Activated CD4-positive, alpha-beta memory T cell treated with anti-CD3 and anti-CD28 coated beads, Interleukin-2, amount 10 ng/mL, durations not matched to agents 7 days and 5 days (primary cell): ENCODE results near the gene GIMAP2. TPM values are rescaled to one million over a fixed set of nuclear protein-coding genes. Genes with fewer than 3 reads are reported as not detected.
"Not testable (repeated sequence)": the region's sequence is repeated elsewhere in the genome, so short reads cannot be mapped to it uniquely, and the experiment has no call there.

ENCODE experiments used
- CTCF ChIA-PET: fragments of 350-600 bp; sonication (Branson Sonifier 250); formaldehyde crosslinking; loops from one replicate; lab custom pipeline; 2021; ENCODE audit warnings: antibody characterized with exemption, inconsistent platforms; lab: Charles Lee
- POLR2A ChIA-PET: fragments of 350-600 bp; sonication (Branson Sonifier 250); formaldehyde crosslinking; loops from one replicate; lab custom pipeline; 2021; ENCODE audit warnings: antibody characterized with exemption; lab: Charles Lee
- DNase-seq: peaks from one replicate; pipeline ENCODE4 v3.0.0-alpha.2; 2020
- H3K27ac Mint-ChIP-seq: one replicate; pipeline ENCODE4 v1.8.0; 2021; ENCODE audit warnings: mild to moderate bottlenecking, mixed read lengths
- H3K27me3 Mint-ChIP-seq: one replicate; pipeline ENCODE4 v1.8.0; 2021; ENCODE audit warnings: mixed read lengths
- H3K36me3 Mint-ChIP-seq: one replicate; pipeline ENCODE4 v1.8.0; 2021; ENCODE audit warnings: low read depth, mixed read lengths
- H3K4me1 Mint-ChIP-seq: one replicate; pipeline ENCODE4 v1.8.0; 2021; ENCODE audit warnings: mixed read lengths
- H3K4me3 Mint-ChIP-seq: one replicate; pipeline ENCODE4 v1.8.0; 2021; ENCODE audit warnings: mild to moderate bottlenecking, mixed read lengths
- H3K9me3 Mint-ChIP-seq: one replicate; pipeline ENCODE4 v1.8.0; 2021; ENCODE audit warnings: mixed read lengths
- total RNA-seq, 2 experiments: library from RNA; stranded (reverse); gene quantifications; one replicate each; pipeline ENCODE4 v1.2.3, GENCODE V29; 2021

GIMAP2 gene
- total RNA-seq, 2 experiments from 2014 or later, result 113 to 120 TPM

DNA sequence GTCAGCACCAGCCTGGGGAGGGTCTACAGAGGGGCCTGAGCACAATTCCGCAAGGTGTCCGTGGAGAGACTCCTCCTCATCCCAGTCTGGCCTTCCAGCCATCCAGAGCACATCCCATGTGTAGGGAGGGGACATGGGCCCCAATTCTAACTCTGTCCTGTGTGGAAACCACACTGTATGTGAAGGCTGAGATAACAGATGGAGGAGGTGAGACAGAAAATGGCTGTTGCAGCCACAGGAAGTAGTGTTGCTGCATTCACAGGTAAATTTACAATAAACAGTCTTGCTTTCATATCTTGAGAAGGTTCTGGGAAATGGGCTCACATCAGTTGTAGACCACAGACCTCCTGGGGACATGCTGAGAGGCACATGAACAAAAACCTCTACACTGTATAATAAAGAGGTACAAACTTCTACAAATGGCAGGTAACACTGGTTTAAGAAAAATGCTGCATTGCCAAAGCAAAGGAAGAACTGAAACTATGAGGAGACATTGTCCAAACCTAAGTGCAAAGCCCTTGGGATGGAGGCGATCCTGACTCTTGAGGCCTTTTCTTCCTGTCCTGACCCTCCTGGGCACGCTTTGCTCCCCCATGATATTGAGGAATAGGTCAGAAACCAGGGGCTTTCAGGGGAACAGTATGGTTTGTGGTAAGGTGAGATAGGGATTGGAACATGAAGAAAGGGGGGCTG, 21.6 kb upstream of the GIMAP2 start:
- H3K9me3 Mint-ChIP-seq, result peaks cover 3% of the 10 kb centered on the region
- H3K36me3 Mint-ChIP-seq, result peaks cover 41% of the 10 kb centered on the region
- peak overlapping the region; percentile 15 for H3K4me3 Mint-ChIP-seq
- peak overlapping the region; percentile 95 for H3K27ac Mint-ChIP-seq
- peaks cover 82% of the 10 kb centered on the region for H3K4me1 Mint-ChIP-seq
- no peaks in the 10 kb centered on the region for H3K27me3 Mint-ChIP-seq
- DNase-seq, result peak; percentile 72
- CTCF ChIA-PET, result interaction anchor here (0.9 to 1.0 kb wide), 2 partner anchors 22 to 215 kb away, joined by 3 to 5 read pairs; no protein-coding TSS in a partner anchor
- POLR2A ChIA-PET, result interaction anchor here (0.7 to 1.5 kb wide), 7 partner anchors 21 to 214 kb away, joined by 3 to 6 read pairs (median 3); partner anchors contain the start of gene GIMAP2

DNA sequence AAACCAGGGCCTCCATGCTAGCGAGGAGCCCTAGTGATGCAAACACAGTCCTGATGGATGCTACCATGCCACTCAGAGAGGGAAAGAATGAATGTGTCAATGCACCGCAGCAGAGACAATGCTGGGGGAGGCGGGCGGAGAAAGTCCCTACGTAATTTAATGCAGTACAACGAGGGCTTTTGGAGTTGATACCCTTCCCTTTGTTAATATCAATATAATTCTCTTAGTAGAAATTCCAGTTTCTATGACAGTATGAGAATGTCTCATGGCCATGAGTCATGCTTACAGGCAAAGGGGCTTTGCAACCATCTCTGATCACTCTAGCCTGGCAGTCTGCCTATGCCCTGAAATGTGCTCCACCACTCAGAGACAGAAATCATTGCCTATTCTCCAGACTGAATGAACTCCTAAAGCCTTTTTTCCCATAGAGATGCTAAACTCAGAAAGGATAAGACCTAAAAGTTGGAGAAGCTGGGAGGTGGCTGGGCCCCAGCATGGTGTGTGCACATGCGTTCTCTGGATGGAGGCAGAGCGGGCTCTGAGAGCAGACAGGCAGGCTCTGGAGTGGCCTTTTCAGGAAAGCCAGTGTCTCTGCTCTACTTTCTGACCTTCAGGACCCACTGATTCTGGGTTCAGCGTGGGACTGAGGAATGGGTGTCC, 20.3 kb upstream of the GIMAP2 start:
- DNase-seq, result no peak
- Mint-ChIP-seq H3K27ac (peak overlapping the region; percentile 95), H3K4me3 (no peak overlapping the region), H3K9me3 (peaks cover 6% of the 10 kb centered on the region), H3K4me1 (peaks cover 89% of the 10 kb centered on the region), H3K36me3 (peaks cover 39% of the 10 kb centered on the region), H3K27me3 (no peaks in the 10 kb centered on the region)
- ChIA-PET POLR2A (interaction anchor here (0.7 to 4.5 kb wide), 9 partner anchors 21 to 213 kb away, joined by 3 to 30 read pairs (median 5); partner anchors contain the start of genes GIMAP1, GIMAP2, GIMAP4 and GIMAP5), CTCF (interaction anchor here (1.0 kb wide), 1 partner anchor 21 kb away, joined by 5 read pairs; no protein-coding TSS in a partner anchor)

DNA sequence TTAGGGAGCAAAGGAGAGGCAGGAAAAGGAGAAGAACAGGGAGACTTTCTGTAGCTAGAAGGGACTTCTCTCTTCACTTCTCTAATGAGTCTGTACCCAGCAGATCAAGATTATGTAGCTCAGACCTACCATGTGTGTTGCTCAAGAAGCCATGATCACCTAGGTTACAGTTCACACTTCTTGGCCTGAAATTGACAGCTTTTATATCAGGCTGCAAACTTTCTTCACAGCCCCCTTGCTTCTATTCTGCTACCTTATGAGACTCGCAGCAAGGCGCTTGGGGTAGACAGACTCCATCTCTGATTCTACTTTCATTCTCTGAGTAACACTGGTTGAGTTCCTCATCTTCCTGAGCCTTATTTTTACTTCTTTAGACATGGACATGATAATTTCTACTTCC, 19.6 kb upstream of the GIMAP2 start:
- H3K4me3 Mint-ChIP-seq, result no peak overlapping the region
- no peak for DNase-seq
- H3K27ac Mint-ChIP-seq, result peak overlapping the region; percentile 95

GRCh38 chr7:150666412-150666811, 19.1 kb upstream of the GIMAP2 start:
- peaks cover 32% of the 10 kb centered on the region for H3K36me3 Mint-ChIP-seq

More for the DNA sequence above, 19.6 kb upstream of the GIMAP2 start:
- Mint-ChIP-seq H3K27me3 (no peaks in the 10 kb centered on the region), H3K4me1 (peaks cover 91% of the 10 kb centered on the region), H3K9me3 (peaks cover 6% of the 10 kb centered on the region), H3K36me3 (peaks cover 34% of the 10 kb centered on the region)
- ChIA-PET POLR2A (interaction anchor here (0.9 to 4.5 kb wide), 7 partner anchors 20 to 151 kb away, joined by 3 to 30 read pairs (median 6); partner anchors contain the start of genes GIMAP1, GIMAP2, GIMAP4 and GIMAP5), CTCF (interaction anchor here (0.8 to 1.2 kb wide), 2 partner anchors 210 to 217 kb away, joined by 3 read pairs; no protein-coding TSS in a partner anchor)

GRCh38 chr7:150668472-150668911, 17.0 kb upstream of the GIMAP2 start:
- peak overlapping the region; percentile 95 for H3K27ac Mint-ChIP-seq
- ChIA-PET CTCF (interaction anchor here (0.7 to 3.4 kb wide), 10 partner anchors 10 to 220 kb away, joined by 3 to 15 read pairs (median 4); partner anchors contain the start of genes GIMAP1, GIMAP2, GIMAP6 and GIMAP7), POLR2A (interaction anchor here (0.8 to 4.5 kb wide), 22 partner anchors 8 to 262 kb away, joined by 3 to 30 read pairs (median 8); partner anchors contain the start of genes GIMAP1, GIMAP2, GIMAP4 and GIMAP5)
- peaks cover 37% of the 10 kb centered on the region for H3K36me3 Mint-ChIP-seq
- DNase-seq, result peak; percentile 75
- peaks cover 10% of the 10 kb centered on the region for H3K9me3 Mint-ChIP-seq
- H3K4me3 Mint-ChIP-seq, result peak overlapping the region; percentile 41
- peaks cover 84% of the 10 kb centered on the region for H3K4me1 Mint-ChIP-seq
- no peaks in the 10 kb centered on the region for H3K27me3 Mint-ChIP-seq

More at GRCh38 chr7:150666412-150666811, 19.1 kb upstream of the GIMAP2 start:
- POLR2A ChIA-PET, result interaction anchor here (0.9 to 4.5 kb wide), 11 partner anchors 11 to 217 kb away, joined by 3 to 30 read pairs (median 5); partner anchors contain the start of genes GIMAP1, GIMAP2, GIMAP4 and GIMAP5
- peaks cover 91% of the 10 kb centered on the region for H3K4me1 Mint-ChIP-seq
- H3K9me3 Mint-ChIP-seq, result peaks cover 6% of the 10 kb centered on the region
- no peak for DNase-seq
- CTCF ChIA-PET, result interaction anchor here (0.8 to 1.2 kb wide), 3 partner anchors 34 to 218 kb away, joined by 3 read pairs; partner anchors contain the start of gene GIMAP6
- peak overlapping the region; percentile 95 for H3K27ac Mint-ChIP-seq
- H3K27me3 Mint-ChIP-seq, result no peaks in the 10 kb centered on the region
- no peak overlapping the region for H3K4me3 Mint-ChIP-seq

GRCh38 chr7:150668977-150669376, 16.5 kb upstream of the GIMAP2 start:
- Mint-ChIP-seq H3K4me3 (peak overlapping the region; percentile 41), H3K36me3 (peaks cover 40% of the 10 kb centered on the region), H3K27ac (peak overlapping the region; percentile 95), H3K9me3 (peaks cover 10% of the 10 kb centered on the region), H3K27me3 (no peaks in the 10 kb centered on the region), H3K4me1 (peaks cover 82% of the 10 kb centered on the region)
- ChIA-PET POLR2A (interaction anchor here (0.9 to 4.5 kb wide), 22 partner anchors 8 to 220 kb away, joined by 3 to 30 read pairs (median 7); partner anchors contain the start of genes GIMAP1, GIMAP2, GIMAP4 and GIMAP5), CTCF (interaction anchor here (0.9 to 3.4 kb wide), 8 partner anchors 9 to 86 kb away, joined by 3 to 15 read pairs (median 5); partner anchors contain the start of genes GIMAP1, GIMAP2 and GIMAP6)
- DNase-seq, result no peak

DNA sequence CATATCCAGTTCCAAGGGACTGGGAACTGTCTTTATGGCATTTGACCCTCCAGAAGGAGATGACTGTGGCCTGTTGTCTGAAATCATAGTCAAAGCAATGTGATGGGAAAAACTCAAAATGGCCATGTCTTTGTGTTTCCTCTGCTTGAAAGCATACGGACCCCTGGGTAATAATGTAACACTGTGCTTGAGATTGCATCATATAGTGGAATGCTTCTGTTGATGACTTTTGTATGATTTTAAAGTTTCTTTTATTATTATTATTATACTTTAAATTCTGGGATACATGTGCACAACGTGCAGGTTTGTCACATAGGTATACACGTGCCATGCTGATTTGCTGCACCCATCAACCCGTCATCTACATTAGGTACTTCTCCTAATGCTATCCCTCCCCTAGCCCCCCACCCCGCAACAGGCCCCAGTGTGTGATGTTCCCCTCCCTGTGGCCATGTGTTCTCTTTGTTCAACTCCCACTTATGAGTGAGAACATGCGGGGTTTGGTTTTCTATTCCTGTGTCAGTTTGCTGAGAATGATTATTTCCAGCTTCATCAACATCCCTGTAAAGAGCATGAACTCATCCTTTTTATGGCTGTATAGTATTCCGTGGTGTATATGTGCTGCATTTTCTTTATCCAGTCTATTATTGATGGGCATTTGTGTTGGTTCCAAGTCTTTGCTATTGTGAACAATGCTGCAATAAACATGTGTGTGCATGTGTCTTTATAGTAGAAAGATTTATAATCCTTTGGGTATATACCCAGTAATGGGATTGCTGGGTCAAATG, 13.5 kb upstream of the GIMAP2 start:
- H3K4me3 Mint-ChIP-seq, CTCF ChIA-PET, POLR2A ChIA-PET, H3K27ac Mint-ChIP-seq, DNase-seq, H3K27me3 Mint-ChIP-seq: not testable (repeated sequence)
- peaks cover 75% of the 10 kb centered on the region for H3K4me1 Mint-ChIP-seq
- H3K36me3 Mint-ChIP-seq, result peaks cover 32% of the 10 kb centered on the region
- H3K9me3 Mint-ChIP-seq, result peaks cover 10% of the 10 kb centered on the region

DNA sequence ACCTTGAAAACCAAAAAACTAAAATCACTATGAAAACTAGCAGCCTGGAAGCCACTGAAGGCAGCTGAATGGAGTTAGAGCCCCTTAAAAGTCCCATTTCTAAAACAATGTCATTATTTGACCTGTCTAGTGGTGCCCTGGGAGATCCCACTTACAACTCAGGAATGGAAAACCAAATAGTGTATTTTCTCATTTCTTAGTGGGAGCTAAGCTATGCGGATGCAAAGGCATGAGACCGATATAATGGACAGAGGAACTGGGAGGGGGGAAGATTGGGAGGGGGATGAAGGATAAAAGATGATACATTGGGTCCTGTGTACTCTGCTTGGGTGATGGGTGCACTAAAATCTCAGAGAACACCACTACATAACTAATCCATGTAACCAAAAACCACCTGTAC, 9.8 kb upstream of the GIMAP2 start:
- Mint-ChIP-seq H3K4me3 (peak overlapping the region; percentile 2), H3K27me3 (no peaks in the 10 kb centered on the region), H3K36me3 (peaks cover 44% of the 10 kb centered on the region), H3K27ac (peak overlapping the region; percentile 85), H3K4me1 (peaks cover 74% of the 10 kb centered on the region), H3K9me3 (peaks cover 11% of the 10 kb centered on the region)
- CTCF ChIA-PET, result no interaction called here
- POLR2A ChIA-PET, result interaction anchor here (0.6 to 1.7 kb wide), 5 partner anchors 7 to 80 kb away, joined by 3 to 14 read pairs (median 7); partner anchors contain the start of genes GIMAP1 and GIMAP2
- DNase-seq, result no peak

- CTCF ChIA-PET, H3K27me3 Mint-ChIP-seq, DNase-seq: not testable (repeated sequence)
- H3K9me3 Mint-ChIP-seq, result peaks cover 14% of the 10 kb centered on the region
- peak overlapping the region; percentile 85 for H3K27ac Mint-ChIP-seq
- POLR2A ChIA-PET, result interaction anchor here (1.2 to 1.7 kb wide), 5 partner anchors 8 to 79 kb away, joined by 6 to 14 read pairs (median 8); partner anchors contain the start of genes GIMAP1, GIMAP2 and GIMAP6
- H3K36me3 Mint-ChIP-seq, result peaks cover 50% of the 10 kb centered on the region
- peak overlapping the region; percentile 51 for H3K4me3 Mint-ChIP-seq
- H3K4me1 Mint-ChIP-seq, result peaks cover 72% of the 10 kb centered on the region
Measured at GRCh38 chr7:150676276-150676675, 9.2 kb upstream of the GIMAP2 start.

- POLR2A ChIA-PET, result interaction anchor here (1.2 to 1.9 kb wide), 6 partner anchors 9 to 78 kb away, joined by 5 to 14 read pairs (median 8); partner anchors contain the start of genes GIMAP1, GIMAP2 and GIMAP6
- CTCF ChIA-PET, DNase-seq, H3K27me3 Mint-ChIP-seq: not testable (repeated sequence)
- Mint-ChIP-seq H3K4me3 (peak overlapping the region; percentile 51), H3K4me1 (peaks cover 69% of the 10 kb centered on the region), H3K9me3 (peaks cover 17% of the 10 kb centered on the region), H3K36me3 (peaks cover 54% of the 10 kb centered on the region), H3K27ac (peak overlapping the region; percentile 85)
Measured at GRCh38 chr7:150676854-150677253, 8.7 kb upstream of the GIMAP2 start.

- H3K4me1 Mint-ChIP-seq, result peaks cover 79% of the 10 kb centered on the region
- CTCF ChIA-PET, result interaction anchor here (1.1 to 1.5 kb wide), 2 partner anchors 9 to 11 kb away, joined by 3 read pairs; no protein-coding TSS in a partner anchor
- H3K36me3 Mint-ChIP-seq, result peaks cover 58% of the 10 kb centered on the region
Measured at GRCh38 chr7:150678601-150679000, 6.9 kb upstream of the GIMAP2 start.

More at GRCh38 chr7:150678601-150679000, 6.9 kb upstream of the GIMAP2 start:
- H3K9me3 Mint-ChIP-seq, result peaks cover 20% of the 10 kb centered on the region
- not testable (repeated sequence) for H3K27me3 Mint-ChIP-seq, DNase-seq
- POLR2A ChIA-PET, result interaction anchor here (0.7 to 1.9 kb wide), 3 partner anchors 10 to 206 kb away, joined by 3 to 5 read pairs (median 5); no protein-coding TSS in a partner anchor
- H3K27ac Mint-ChIP-seq, result peak overlapping the region; percentile 77
- peak overlapping the region; percentile 71 for H3K4me3 Mint-ChIP-seq
